ENCODE results near the gene MRPS10. TPM values are rescaled to one million over a fixed set of nuclear protein-coding genes. Genes with fewer than 3 reads are reported as not detected.
A peak's percentile ranks its signal among the peaks of the same experiment; 100 is the strongest.
"Not testable (repeated sequence)": the region's sequence is repeated elsewhere in the genome, so short reads cannot be mapped to it uniquely, and the experiment has no call there.

The MRPS10 gene
- total RNA-seq, 4 donors from 2014 or later, result 27.8 to 38.8 (median 29.3) TPM

DNA sequence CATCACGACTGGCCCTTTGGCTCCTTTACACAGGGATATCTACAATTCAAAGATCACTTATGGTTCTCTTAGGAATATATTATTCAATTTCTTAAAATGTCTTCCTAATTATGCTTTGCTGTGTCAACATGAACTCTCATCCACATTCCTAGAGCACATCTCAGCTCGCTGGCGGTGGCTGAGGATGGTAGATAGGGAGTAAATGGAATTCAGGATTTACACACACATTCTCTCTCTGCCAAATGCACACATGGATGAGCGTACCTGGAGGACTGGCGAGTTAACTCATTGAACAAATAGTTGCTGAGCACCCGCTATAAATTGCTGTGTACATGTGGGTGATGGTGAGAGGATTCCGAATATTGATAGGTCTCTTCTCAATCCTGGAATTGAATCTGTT, 4.8 kb upstream of the MRPS10 start:
- peaks cover 0 to 3% (median 1%) of the 10 kb centered on the region in 4 donors for H3K36me3 ChIP-seq
- no peak overlapping the region for H3K27ac ChIP-seq (replicated peaks in 1 of 4)
- intact Hi-C loops (cut with DNase I), result no loop called here
- 91% methylated on average over 7 of the region's 7 CpGs for WGBS
- TF ChIP-seq POLR2A (IDR thresholded peaks at IDR 0.05; ENCODE audit: low read depth) (no peak), EP300 (IDR thresholded peaks at IDR 0.05) (no peak), POLR2AphosphoS5 (IDR thresholded peaks at IDR 0.05) (no peak)
- TF ChIP-seq, protein P1, sequence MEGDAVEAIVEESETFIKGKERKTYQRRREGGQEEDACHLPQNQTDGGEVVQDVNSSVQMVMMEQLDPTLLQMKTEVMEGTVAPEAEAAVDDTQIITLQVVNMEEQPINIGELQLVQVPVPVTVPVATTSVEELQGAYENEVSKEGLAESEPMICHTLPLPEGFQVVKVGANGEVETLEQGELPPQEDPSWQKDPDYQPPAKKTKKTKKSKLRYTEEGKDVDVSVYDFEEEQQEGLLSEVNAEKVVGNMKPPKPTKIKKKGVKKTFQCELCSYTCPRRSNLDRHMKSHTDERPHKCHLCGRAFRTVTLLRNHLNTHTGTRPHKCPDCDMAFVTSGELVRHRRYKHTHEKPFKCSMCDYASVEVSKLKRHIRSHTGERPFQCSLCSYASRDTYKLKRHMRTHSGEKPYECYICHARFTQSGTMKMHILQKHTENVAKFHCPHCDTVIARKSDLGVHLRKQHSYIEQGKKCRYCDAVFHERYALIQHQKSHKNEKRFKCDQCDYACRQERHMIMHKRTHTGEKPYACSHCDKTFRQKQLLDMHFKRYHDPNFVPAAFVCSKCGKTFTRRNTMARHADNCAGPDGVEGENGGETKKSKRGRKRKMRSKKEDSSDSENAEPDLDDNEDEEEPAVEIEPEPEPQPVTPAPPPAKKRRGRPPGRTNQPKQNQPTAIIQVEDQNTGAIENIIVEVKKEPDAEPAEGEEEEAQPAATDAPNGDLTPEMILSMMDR (IDR thresholded peaks at IDR 0.05), result no peak
- H3K27me3 ChIP-seq, result no peaks in the 10 kb centered on the region
- H3K4me1 ChIP-seq, result peaks cover 3 to 8% (median 4%) of the 10 kb centered on the region in 4 donors
- DNase-seq (ENCODE audit: extremely low spot score), result no peak
- no peak overlapping the region for H3K4me3 ChIP-seq
- H3K9me3 ChIP-seq, result no peaks in the 10 kb centered on the region

DNA sequence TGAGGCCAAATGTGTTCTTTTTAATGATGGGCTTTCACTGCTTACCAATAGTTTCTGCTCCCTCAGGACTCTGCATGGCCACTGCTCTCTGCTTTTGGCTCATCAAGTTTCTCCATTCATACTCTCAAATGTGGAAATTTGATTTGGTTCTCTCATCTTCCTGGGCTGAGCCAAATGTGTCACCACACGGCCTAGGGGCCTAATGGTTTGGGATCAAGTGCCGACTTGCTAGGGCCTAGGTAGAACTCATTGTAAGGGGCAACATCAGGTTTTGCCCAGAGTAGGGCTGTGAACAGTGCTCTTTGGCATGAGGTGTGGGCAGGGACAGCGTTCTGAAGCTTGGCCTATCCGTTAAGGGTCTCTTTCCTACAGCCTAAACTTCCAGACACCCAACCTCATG, 3.9 kb upstream of the MRPS10 start:
- WGBS, result 89% methylated on average over 4 of the region's 4 CpGs
- no peak overlapping the region for H3K27ac ChIP-seq (replicated peaks in 1 of 4)
- no peaks in the 10 kb centered on the region for H3K36me3 ChIP-seq
- no peak for DNase-seq (ENCODE audit: extremely low spot score)
- H3K4me3 ChIP-seq, result no peak overlapping the region
- no peaks in the 10 kb centered on the region for H3K9me3 ChIP-seq
- TF ChIP-seq POLR2A (IDR thresholded peaks at IDR 0.05; ENCODE audit: low read depth), result no peak
- no peak for TF ChIP-seq EP300 (IDR thresholded peaks at IDR 0.05)
- no peak for TF ChIP-seq POLR2AphosphoS5 (IDR thresholded peaks at IDR 0.05)
- TF ChIP-seq, protein P1 (IDR thresholded peaks at IDR 0.05), result no peak
- intact Hi-C loops (cut with DNase I), result no loop called here
- H3K27me3 ChIP-seq, result no peaks in the 10 kb centered on the region
- H3K4me1 ChIP-seq, result peaks cover 7 to 13% (median 10%) of the 10 kb centered on the region in 4 donors

DNA sequence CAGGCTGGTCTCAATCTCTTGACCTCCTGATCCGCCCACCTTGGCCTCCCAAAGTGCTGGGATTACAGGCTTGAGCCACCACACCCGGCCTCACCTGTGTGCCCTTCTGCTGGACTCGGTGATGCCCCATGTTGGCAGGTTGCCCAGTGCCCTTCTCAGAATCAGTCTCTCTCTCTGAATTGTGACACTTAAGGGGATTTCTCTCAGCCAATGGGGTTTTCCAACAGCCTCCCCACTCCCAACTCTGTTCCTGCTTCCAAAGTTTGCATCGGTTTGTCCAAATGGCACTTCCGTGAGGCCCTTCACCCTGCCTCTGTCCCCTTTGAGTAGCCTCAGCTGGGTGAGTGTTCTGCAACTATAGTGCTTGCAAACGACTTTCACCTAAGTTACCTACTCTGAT, 3.1 kb upstream of the MRPS10 start:
- no peak for TF ChIP-seq EP300 (IDR thresholded peaks at IDR 0.05)
- TF ChIP-seq, protein P1 (IDR thresholded peaks at IDR 0.05), result no peak
- no peak for TF ChIP-seq POLR2AphosphoS5 (IDR thresholded peaks at IDR 0.05)
- TF ChIP-seq POLR2A (IDR thresholded peaks at IDR 0.05; ENCODE audit: low read depth), result no peak
- no peaks in the 10 kb centered on the region for H3K36me3 ChIP-seq
- no peak for DNase-seq (ENCODE audit: extremely low spot score)
- peaks cover 11 to 20% (median 16%) of the 10 kb centered on the region in 4 donors for H3K4me1 ChIP-seq
- no peaks in the 10 kb centered on the region for H3K27me3 ChIP-seq
- WGBS, result 79% methylated on average over 6 of the region's 6 CpGs
- intact Hi-C loops (cut with DNase I), result no loop called here
- no peak overlapping the region for H3K4me3 ChIP-seq
- no peaks in the 10 kb centered on the region for H3K9me3 ChIP-seq
- H3K27ac ChIP-seq (replicated peaks in 1 of 4), result no peak overlapping the region

DNA sequence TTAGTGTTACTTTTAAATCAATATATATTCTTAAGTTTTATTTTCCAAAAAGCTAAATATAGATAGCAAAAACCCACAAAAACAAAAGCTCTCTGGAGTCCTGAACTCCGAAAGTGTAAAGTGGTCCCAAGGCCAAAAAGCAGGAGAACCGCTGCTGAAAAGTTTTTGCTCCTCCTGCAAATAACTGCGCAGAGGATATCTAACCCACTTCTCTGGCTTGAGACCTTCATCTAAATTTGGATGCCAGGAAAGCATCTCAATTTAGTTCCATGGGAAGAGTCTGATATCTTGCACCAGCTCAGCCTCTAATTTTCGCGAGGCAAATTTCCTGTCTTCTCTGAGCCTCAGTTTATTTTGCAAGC, 523 bp downstream of the MRPS10 start:
- intact Hi-C loops (cut with DNase I), result loop anchor here (10.0 kb wide), 1 partner anchor 292 kb away; the partner anchor contains the start of genes BYSL and MED20
- peak overlapping the region; percentile 73 to 87 (median 81) for H3K27ac ChIP-seq (replicated peaks in 1 of 4)

DNA sequence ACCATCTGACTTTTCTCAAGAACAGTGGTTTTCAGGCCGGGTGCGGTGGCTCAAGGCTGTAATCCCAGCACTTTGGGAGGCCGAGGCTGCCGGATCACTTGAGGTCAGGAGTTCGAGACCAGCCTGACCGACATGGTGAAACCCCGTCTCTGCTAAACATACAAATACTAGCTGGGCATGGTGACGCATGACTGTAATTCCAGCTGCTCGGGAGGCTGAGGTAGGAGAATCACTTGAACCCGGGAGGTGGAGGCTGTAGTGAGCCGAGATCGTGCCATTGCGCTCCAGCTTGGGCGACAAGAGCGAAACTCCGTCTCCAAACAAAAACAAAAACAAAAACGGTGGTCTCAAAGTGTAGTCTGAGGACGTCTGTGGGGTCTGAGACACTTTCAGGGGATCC, 1.2 kb downstream of the MRPS10 start:
- Histone ChIP-seq H3K4me1 (peaks cover 20 to 33% (median 29%) of the 10 kb centered on the region in 4 donors), H3K36me3 (peaks cover 13 to 27% (median 25%) of the 10 kb centered on the region in 4 donors), H3K4me3 (peak overlapping the region; percentile 65 to 77 (median 71))
- not testable (repeated sequence) for H3K9me3 ChIP-seq; H3K27me3 ChIP-seq; DNase-seq (ENCODE audit: extremely low spot score); H3K27ac ChIP-seq (replicated peaks in 1 of 4)
- WGBS, result 82% methylated on average over 18 of the region's 18 CpGs
- intact Hi-C loops (cut with DNase I), result loop anchor here (10.0 kb wide), 1 partner anchor 292 kb away; the partner anchor contains the start of genes BYSL and MED20

More for the DNA sequence above, 523 bp downstream of the MRPS10 start:
- peaks cover 10 to 21% (median 18%) of the 10 kb centered on the region in 4 donors for H3K36me3 ChIP-seq
- TF ChIP-seq, protein P1 (IDR thresholded peaks at IDR 0.05), result no peak
- TF ChIP-seq POLR2A (IDR thresholded peaks at IDR 0.05; ENCODE audit: low read depth) (no peak), EP300 (IDR thresholded peaks at IDR 0.05) (no peak)
- no peaks in the 10 kb centered on the region for H3K27me3 ChIP-seq
- peak overlapping the region; percentile 65 to 77 (median 71) for H3K4me3 ChIP-seq
- 4% methylated on average over 5 of the region's 5 CpGs for WGBS
- peaks cover 20 to 33% (median 29%) of the 10 kb centered on the region in 4 donors for H3K4me1 ChIP-seq
- H3K9me3 ChIP-seq, result no peaks in the 10 kb centered on the region
- no peak for DNase-seq (ENCODE audit: extremely low spot score)

All from esophagus muscularis mucosa (tissue), 4 donors.